DMS79 (cell line): Measurements from ENCODE around the gene SLC23A2.
A peak's percentile ranks its signal among the peaks of the same experiment; 100 is the strongest.

Experiments used
- DNase-seq: peaks from one replicate; lab custom pipeline; 2025; lab: John Stamatoyannopoulos, UW

SLC23A2 gene

GRCh38 chr20:4846821-4847220 is 154.5 kb downstream of the SLC23A2 start:
- no peak for DNase-seq

DNA sequence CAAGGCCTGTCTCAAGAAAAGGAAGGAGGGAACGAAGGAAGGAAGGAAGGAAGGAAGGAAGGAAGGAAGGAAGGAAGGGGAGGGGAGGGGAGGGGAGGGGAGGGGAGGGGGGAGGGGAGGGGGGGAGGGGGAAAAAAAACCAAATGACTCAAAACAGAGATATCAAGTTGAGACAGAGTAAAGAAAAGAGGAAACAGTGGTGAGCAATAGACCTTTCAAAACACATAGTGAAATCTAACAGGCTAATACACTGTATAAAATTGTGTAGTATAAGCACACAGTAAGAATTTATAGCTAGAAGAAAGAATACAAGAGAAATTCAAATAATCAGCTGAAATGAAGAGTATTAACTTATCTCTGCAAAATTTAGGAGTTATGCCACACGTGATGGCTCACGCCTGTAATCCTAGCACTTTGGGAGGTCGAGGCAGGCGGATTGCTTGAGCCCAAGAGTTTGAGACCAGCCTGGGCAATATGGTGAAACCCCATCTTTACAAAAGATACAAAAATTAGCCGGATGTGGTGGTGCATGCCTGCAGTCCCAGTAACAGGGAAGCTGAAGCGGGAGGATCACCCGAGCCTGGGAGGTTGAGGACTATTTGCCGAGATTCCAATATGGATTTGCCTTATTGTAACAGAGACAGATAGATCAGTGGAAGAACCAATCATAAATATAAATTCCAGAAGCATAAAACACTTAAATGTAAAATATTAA is 156.4 kb downstream of the SLC23A2 start:
- no peak for DNase-seq

DNA sequence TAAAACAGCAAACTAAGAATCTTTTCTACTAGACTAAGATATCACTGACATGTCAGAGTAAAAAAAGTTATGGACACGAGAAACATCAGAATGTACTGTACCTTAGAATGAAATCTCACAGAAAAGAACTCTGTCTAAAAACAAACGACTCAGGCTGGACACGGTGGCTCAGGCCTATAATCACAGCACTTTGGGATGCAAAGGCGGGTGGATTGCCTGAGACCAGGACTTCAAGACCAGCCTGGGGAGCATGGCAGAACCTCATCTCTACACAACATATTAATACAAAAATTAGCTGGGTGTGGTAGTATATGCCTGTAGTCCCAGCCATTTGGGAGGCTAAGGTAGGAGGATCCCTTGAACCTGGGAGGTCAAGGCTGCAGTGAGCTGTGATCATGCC is 157.0 kb downstream of the SLC23A2 start:
- DNase-seq, result no peak

GRCh38 chr20:4840801-4841200 is 160.5 kb downstream of the SLC23A2 start:
- peak; percentile 30 for DNase-seq

- no peak for DNase-seq
These were observed 162.8 kb downstream of the SLC23A2 start for GRCh38 chr20:4838526-4838925.

DNA sequence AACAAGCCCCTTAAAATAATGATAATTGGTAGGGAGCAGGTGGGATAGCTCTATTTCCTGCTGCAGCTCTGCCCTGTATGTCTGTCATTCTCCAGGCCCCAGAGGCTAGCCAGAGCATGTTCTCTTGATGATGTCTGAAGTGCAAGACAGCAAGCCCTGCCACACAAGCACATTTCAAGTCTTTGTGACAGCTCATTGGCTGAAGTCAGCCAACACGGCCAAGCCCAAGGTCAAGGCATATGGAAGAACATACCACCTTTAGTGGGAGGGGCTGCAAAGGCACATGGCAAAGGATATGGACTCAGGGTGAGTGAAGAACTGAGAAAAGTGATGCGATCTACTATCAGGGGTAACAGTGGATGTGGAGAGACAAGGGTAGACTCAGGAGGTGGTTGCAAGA is 163.6 kb downstream of the SLC23A2 start:
- DNase-seq, result no peak

DNA sequence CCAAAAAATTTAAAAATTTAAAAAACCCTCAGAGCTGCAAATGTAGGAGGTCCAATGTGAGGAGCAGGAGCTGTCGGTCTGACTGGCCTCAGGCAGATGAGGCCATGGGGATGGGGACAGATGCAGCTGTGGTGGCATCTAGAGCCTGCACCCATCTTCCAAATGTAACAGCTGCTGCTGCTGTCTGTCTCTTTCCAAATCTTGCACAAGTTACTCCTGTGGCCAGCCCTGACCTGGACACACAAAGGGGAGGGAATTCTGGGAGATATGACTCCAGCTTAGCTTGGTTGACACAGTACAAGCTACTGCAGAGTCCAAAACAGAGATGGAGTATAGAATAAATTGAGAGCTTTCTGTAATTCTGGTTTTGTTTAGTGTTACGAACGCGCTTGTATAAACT is 164.4 kb downstream of the SLC23A2 start:
- no peak for DNase-seq

DNA sequence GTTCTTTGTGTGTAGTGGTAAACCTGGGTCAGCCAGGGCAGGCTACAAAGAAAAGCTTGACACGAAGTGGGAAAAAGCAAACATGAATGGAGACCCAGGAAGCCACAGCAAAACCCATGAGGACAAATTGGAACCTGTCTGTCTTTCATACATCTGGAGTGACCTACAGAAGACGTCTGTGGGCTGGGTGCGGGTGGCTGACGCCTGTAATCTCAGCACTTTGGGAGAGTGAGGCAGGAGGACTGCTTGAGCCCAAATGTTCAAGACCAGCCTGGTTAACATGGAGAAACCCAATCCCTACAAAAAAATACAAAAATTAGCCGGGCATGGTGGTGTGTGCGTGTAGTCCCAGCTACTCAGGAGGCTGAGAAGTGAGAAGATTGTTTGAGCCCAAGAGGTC is 164.8 kb downstream of the SLC23A2 start:
- DNase-seq, result no peak

DNA sequence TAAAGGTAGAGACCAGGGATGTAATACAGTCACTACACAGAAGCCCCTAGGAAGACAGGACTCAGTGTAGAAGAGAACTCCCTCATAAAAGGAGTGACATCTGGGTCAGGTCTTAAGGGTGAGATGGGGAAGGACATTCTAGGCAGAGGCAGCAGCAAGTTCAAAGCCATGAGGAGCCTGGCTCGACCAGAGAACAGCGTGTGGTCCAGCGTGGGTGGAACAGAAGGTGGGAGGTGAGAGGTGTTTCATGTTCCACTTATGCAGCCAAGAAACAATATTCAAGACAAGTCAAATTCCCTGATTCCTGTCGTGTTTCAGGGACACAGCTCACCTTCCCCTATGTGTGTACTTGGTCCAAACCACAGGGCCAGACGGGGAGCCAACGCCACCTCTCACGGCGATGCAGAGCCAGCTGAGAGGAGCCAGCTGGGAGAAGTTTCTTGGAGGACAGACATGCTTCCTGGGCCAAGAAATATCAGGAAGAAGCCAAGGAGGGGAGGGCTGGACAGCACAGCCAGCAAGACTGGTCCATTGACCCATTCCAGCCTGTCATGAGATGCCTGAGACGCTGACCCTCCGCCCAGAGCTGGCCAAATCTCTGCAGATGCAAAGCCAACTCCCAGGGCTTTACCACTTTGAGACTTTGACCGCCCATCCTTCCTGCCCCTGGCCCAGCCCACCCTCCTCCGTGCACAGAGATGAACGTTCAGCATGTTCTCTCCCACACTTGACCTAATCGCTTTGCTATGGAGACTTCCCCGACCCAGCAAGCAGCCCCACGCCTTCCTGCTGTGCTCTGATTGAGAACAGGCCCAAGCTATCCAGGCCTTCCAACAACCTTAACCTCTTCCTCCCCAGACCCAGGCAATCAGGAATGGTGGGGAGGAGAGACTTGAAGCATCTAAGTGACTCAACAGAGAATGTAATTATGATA is 165.8 kb downstream of the SLC23A2 start:
- DNase-seq, result no peak

DNA sequence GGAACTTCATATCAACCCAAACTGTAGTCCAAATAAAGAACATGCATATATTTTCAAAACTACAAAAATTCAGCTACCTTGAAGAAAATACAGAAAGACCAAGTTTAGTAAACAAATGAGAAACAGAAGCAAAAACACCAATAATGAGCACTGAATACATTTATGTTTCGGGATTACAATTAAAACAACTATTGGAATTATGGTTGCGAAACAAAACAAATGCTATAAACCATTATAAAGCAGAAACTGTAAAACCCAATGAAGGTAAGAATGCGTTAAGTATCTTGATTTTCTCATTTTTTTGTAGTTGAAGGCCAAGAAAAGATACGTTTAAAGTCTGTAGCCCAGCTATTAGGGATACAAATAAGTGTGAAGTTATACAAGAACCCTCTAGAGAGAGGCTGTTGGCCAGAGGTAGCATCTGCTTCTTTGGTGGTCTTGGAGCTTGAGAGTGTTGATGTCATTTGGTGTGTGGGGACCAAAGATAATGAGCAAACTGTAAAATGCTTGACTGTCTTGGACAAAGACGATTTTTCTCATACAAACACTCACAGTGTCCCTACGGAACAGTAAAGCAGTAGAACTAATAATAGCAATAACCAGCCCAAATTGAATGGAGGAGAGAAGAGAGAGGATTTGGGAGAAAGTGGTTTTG is 168.1 kb downstream of the SLC23A2 start:
- DNase-seq, result no peak

- DNase-seq, result no peak
These were observed 168.8 kb downstream of the SLC23A2 start for GRCh38 chr20:4832469-4832868.

DNA sequence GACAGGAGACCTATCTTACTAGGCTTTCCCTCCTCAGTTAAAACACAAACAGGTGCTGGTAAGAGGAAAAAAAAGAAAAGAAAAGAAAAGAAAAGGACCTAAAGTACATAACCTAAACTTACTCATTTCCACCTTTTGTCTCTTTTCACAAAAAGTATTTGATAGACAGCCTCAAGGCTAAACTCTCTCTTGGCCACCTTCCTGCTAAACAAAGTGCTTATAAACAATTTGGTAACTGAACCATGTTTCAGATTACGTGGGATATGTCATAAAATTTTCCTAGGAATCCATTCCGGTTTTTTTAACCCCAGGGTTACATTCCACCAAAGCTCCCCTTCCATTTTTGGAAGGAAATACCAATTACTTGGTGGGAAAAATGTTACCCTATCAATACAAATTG is 170.6 kb downstream of the SLC23A2 start:
- DNase-seq, result no peak

DNA sequence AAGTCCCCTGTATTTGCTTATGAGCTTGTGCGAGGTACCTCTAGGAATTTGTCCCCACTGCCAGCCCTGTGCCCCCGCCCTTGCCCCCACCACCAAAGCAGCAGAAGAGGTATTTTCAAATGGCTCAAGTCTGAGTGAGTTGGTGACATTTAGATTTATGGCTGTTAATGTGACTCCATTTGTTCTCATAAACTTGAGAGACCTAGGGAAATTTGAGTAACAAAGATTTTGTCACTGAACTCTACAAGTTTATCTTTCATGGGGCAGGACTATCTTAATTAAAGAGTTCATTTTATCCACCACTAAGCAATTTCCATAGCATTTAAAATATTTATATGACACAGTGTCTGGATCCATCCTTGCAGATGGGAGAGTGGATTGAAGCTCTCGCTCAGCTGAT is 171.1 kb downstream of the SLC23A2 start:
- no peak for DNase-seq

DNA sequence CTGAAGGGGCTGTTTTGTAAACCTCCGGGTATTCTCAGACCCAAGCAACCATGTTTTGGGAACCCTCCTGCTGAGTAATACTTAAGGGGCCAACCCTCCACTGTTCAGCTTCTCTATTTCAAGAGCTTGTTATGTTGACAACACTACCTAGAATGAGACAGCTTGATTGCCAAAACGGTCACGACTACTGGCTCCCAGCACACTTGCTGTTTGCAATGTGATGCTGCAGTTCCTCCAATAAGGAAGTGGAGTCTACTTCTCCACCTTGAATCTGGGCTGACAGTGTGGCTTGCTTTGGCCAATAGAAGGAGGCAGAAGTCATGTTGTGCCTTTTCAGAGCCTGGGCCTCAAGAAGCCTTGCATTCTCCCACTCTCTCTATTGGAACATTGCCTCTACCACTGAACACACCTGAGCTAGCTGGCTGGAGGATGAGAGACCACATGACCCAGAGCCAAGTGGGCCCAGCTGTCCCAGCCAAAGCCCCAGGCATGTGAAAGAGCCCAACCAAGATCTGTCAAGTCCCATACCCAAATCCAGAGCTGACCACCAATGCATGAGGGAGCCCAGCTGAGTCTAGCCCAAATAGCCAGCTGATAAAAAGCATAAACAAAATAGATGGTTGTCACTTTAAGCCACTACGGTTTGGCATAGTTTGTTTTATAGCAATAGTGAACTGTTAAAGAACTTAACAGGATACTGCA is 171.6 kb downstream of the SLC23A2 start:
- DNase-seq, result peak; percentile 8

GRCh38 chr20:4828830-4829513 is 172.3 kb downstream of the SLC23A2 start:
- DNase-seq, result no peak

GRCh38 chr20:4821590-4821989 is 179.7 kb downstream of the SLC23A2 start:
- DNase-seq, result no peak

DNA sequence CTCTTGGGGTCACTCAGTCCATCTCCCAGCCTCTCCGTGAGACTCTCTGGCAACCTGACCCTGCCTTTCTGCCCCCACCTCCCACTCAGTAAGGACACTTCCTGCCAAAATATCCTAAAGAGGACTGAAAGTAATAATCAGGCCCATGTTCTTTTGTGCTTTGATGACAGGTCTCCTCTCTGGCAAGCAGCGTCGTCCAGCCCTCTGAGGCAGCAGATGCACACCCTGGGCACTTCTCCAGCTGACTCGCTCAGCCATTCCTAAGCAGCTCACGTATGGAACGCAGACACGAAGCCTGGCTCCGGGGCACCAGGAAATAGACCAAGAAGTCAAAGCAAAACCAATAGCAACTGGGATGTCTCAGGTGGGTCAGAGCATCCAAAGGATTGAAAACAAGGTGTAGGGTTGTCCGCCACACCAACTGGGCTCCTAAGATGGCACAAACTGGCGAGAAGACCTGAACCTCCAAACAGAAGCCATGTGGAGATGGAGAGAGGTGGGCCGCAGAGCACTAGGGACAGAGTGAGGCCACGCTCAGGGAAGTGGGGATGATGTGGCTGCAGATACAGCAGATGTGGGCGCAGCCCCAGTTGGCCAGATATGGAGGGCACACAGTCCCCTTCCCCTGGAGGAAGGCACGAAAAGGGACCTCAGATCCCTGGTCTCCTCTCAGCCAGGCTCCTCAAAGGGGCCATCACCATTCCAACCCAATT is 180.3 kb downstream of the SLC23A2 start:
- DNase-seq, result peak; percentile 5

- DNase-seq, result no peak
These were observed 181.4 kb downstream of the SLC23A2 start for GRCh38 chr20:4819901-4820300.

DNA sequence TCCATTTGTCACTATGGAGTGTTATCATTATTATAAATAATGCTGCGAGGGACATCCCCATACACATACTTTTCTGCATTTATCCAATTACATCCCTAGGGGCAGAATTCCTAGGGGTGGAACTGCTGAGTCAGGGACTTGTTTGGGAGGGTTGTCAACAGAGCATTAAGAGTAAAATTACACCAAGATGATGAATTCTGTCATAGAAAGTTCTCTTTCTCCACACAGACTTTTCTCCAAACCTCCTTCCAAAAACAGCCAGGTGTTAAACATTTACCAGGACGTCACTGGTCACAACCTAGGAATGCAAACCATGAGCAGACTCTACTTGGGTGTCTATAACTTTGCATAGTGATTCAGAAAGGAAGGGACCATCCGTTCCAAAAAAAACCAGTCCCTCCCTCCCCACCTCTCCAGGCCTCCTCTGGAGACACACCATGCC is 184.1 kb downstream of the SLC23A2 start:
- DNase-seq, result no peak

DNA sequence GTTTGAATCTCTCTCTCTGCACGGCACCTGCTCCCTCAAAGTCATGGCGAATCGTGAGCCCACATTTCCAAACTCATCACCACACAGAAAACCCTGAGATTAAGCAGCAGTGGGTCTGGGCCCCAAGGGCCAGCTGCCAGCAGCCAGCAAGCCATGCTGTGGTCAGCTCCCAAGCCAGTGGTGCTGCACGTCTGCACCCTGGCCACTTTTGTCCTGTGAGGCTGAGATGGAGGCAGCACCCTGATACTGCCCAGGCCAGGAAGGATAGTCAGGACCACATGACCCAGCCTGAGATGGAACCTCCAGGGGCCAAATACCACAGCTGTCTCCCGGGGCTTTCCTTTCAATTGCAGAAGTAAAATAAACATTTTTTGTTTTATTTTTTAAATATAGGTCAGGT is 185.7 kb downstream of the SLC23A2 start:
- no peak for DNase-seq
